NCI-H446 treated with DMSO at 0.1 percent for 48 hours (cell line): ENCODE results near the gene YPEL3.

ENCODE experiments used
- DNase-seq: peaks from one replicate; lab custom pipeline; 2025; lab: John Stamatoyannopoulos, UW

YPEL3 gene

GRCh38 chr16:30090610-30091331 lies 5.2 kb downstream of the YPEL3 start:
- no peak for DNase-seq

GRCh38 chr16:30088832-30089624 lies 7.0 kb downstream of the YPEL3 start:
- no peak for DNase-seq

GRCh38 chr16:30088237-30088831 lies 7.7 kb downstream of the YPEL3 start:
- DNase-seq, result no peak

GRCh38 chr16:30087181-30087898 lies 8.7 kb downstream of the YPEL3 start:
- no peak for DNase-seq

GRCh38 chr16:30086291-30087140 lies 9.5 kb downstream of the YPEL3 start:
- DNase-seq, result no peak

- DNase-seq, result no peak
Measured at GRCh38 chr16:30085820-30086219, 10.2 kb downstream of the YPEL3 start.

- DNase-seq, result no peak
Measured at GRCh38 chr16:30085247-30085646, 10.8 kb downstream of the YPEL3 start.

GRCh38 chr16:30084816-30085159 lies 11.2 kb downstream of the YPEL3 start:
- no peak for DNase-seq

- no peak for DNase-seq
Measured at GRCh38 chr16:30084096-30084815, 11.8 kb downstream of the YPEL3 start.

- DNase-seq, result no peak
Measured at GRCh38 chr16:30083216-30084055, 12.6 kb downstream of the YPEL3 start.

GRCh38 chr16:30082545-30083090 lies 13.4 kb downstream of the YPEL3 start:
- no peak for DNase-seq

GRCh38 chr16:30079480-30079879 lies 16.5 kb downstream of the YPEL3 start:
- DNase-seq, result no peak

GRCh38 chr16:30078744-30079143 lies 17.3 kb downstream of the YPEL3 start:
- DNase-seq, result no peak

GRCh38 chr16:30077656-30078055 lies 18.4 kb downstream of the YPEL3 start:
- no peak for DNase-seq

GRCh38 chr16:30076276-30076791 lies 19.7 kb downstream of the YPEL3 start:
- no peak for DNase-seq

GRCh38 chr16:30075503-30076275 lies 20.3 kb downstream of the YPEL3 start, which contains the start of gene PPP4C:
TSS of gene PPP4C (plus strand) at chr16:30075994. CDS start at chr16:30076378, 384 bp downstream.
- peak; percentile 50 for DNase-seq

GRCh38 chr16:30070490-30070889 lies 25.5 kb downstream of the YPEL3 start:
- no peak for DNase-seq
